ENCODE results near the gene COL6A3.

GRCh38 chr2:237459741-237460174, 45.8 kb upstream of the COL6A3 start:
- TF ChIP-seq FOSL2 (CRISPR knock-in tag; IDR thresholded peaks at IDR 0.05) (no peak), REST (IDR thresholded peaks at IDR 0.05; ENCODE audit: borderline replicate concordance in 1 of 2, low read depth in 1 of 2, low read length in 2 of 2) (no peak), CTCF (CRISPR knock-in tag; IDR thresholded peaks at IDR 0.05) (no peak), CCDC6 (CRISPR knock-in tag; IDR thresholded peaks at IDR 0.05) (no peak), SIN3B (IDR thresholded peaks at IDR 0.05; ENCODE audit: low read length) (no peak), EP300 (IDR thresholded peaks at IDR 0.05; ENCODE audit: low read depth in 2 of 2, low read length in 2 of 2) (no peak), EP300 (CRISPR knock-in tag; IDR thresholded peaks at IDR 0.05; ENCODE audit: borderline replicate concordance) (no peak), ELK4 (CRISPR knock-in tag; IDR thresholded peaks at IDR 0.05; ENCODE audit: borderline replicate concordance) (no peak), ZBTB37 (CRISPR knock-in tag; IDR thresholded peaks at IDR 0.05) (no peak), ZNF790 (CRISPR knock-in tag; IDR thresholded peaks at IDR 0.05; ENCODE audit: borderline replicate concordance) (no peak), GABPA (IDR thresholded peaks at IDR 0.05; ENCODE audit: low read depth, low read length) (no peak), GABPA (CRISPR knock-in tag; IDR thresholded peaks at IDR 0.05; ENCODE audit: low read depth) (no peak), CBX2 (IDR thresholded peaks at IDR 0.05; ENCODE audit: low read depth, low read length) (no peak), CBX2 (CRISPR knock-in tag; IDR thresholded peaks at IDR 0.05; ENCODE audit: low read depth) (no peak)

All from HepG2 (cell line).